Left lung (tissue), 10 donors: ENCODE results near the gene DGKB. TPM values are rescaled to one million over a fixed set of nuclear protein-coding genes. Genes with fewer than 3 reads are reported as not detected.

Experiments
- ATAC-seq: fragments of 200-7000 bp; cut with Tn5 transposase; one replicate; pipeline ENCODE4 v1.9.1; 2020; ENCODE audit warnings: moderate library complexity
- DNase-seq, 4 donors: peaks; one replicate each; pipeline ENCODE4 v3.0.0-alpha.2; 2013 to 2020
- H3K27ac ChIP-seq, 2 donors: fragments of 200-600 bp; sonication (generic) in 1 of 2; one replicate each; pipeline versions ENCODE4 v1.5.0 to v1.8.0; 2020 to 2021
- H3K27me3 ChIP-seq, 2 donors: fragments of 200-600 bp; sonication (generic) in 1 of 2; one replicate each; pipeline versions ENCODE4 v1.5.0 to v1.8.0; 2020 to 2021
- H3K36me3 ChIP-seq, 2 donors: fragments of 200-600 bp; sonication (generic) in 1 of 2; one replicate each; pipeline versions ENCODE4 v1.5.0 to v1.8.0; 2020 to 2021
- H3K4me1 ChIP-seq, 2 donors: fragments of 200-600 bp; one replicate each; pipeline ENCODE4 v1.8.0; 2021
- H3K4me3 ChIP-seq, 2 donors: fragments of 200-600 bp; sonication (generic) in 1 of 2; one replicate each; pipeline versions ENCODE4 v1.5.0 to v1.8.0; 2020 to 2021; ENCODE audit warnings: mild to moderate bottlenecking in 1 of 2
- H3K9me3 ChIP-seq, 2 donors: fragments of 200-600 bp; sonication (generic) in 1 of 2; one replicate each; pipeline versions ENCODE4 v1.5.0 to v1.8.0; 2020 to 2021
- intact Hi-C, 2 donors: fragments of 100-400 bp; cut with DNase I; formaldehyde crosslinking; loops; one replicate each; pipeline versions ENCODE4 v1.11.2 to v1.14.2; 2022
- polyA plus RNA-seq, 6 donors: library from polyadenylated mRNA; unstranded; fragments of 120-200 nt; gene quantifications; one replicate each; pipeline ENCODE4 v1.2.1, GENCODE V29; 2013; ENCODE audit not compliant: insufficient read length in 6 of 6
- total RNA-seq, 2 donors: library from RNA; stranded (reverse); fragmentation: NEBNext Ultra II Directional; extraction: Animal tissue kit (Norgen Biotek cat#: 25700); gene quantifications; one replicate each; pipeline ENCODE4 v1.2.1, GENCODE V29; 2021
- TF ChIP-seq, protein P1 (sequence below), 2 donors: fragments of 200-600 bp; sonication (generic) in 1 of 2; IDR thresholded peaks; one replicate each; pipeline versions ENCODE4 v1.5.0 to v1.8.0; 2021; ENCODE audit warnings: antibody characterized with exemption in 2 of 2
- donor health status: DM: no; HTN: yes; CAD: no.
- donor health status: DM: no; HTN: no; CAD: no.

The DGKB gene
- total and polyA plus RNA-seq, 8 donors, result 0.15 to 0.31 (median 0.27) TPM; not detected in 1

DNA sequence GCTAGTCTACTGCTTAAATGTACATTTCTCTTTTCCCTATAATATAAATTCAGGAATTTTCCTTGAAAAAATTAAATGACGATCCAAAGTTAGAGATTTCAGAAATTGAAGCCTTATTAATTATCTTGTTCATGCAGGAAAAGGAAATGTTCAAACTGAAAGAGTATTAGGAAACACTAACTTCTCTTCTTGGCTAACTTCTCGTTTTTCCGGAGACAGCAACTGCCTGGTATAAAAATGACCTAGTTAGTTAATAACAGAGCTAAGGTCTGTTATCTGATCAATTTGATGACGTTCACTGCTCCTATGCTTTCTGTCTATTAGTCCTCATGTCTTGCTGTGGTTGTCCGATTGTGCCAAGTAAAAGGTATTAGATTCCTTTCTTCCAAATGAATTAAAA is 212.5 kb downstream of the DGKB start:
- H3K36me3 ChIP-seq, result no peaks in the 10 kb centered on the region
- H3K27ac ChIP-seq, result peak overlapping the region in 1 of 2 donors; percentile 43
- no peak overlapping the region for H3K4me3 ChIP-seq
- DNase-seq (no peak), ATAC-seq (no peak)
- H3K27me3 ChIP-seq, result no peaks in the 10 kb centered on the region
- TF ChIP-seq, protein P1, sequence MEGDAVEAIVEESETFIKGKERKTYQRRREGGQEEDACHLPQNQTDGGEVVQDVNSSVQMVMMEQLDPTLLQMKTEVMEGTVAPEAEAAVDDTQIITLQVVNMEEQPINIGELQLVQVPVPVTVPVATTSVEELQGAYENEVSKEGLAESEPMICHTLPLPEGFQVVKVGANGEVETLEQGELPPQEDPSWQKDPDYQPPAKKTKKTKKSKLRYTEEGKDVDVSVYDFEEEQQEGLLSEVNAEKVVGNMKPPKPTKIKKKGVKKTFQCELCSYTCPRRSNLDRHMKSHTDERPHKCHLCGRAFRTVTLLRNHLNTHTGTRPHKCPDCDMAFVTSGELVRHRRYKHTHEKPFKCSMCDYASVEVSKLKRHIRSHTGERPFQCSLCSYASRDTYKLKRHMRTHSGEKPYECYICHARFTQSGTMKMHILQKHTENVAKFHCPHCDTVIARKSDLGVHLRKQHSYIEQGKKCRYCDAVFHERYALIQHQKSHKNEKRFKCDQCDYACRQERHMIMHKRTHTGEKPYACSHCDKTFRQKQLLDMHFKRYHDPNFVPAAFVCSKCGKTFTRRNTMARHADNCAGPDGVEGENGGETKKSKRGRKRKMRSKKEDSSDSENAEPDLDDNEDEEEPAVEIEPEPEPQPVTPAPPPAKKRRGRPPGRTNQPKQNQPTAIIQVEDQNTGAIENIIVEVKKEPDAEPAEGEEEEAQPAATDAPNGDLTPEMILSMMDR (IDR thresholded peaks at IDR 0.05), result no peak
- peaks cover 0 to 4% of the 10 kb centered on the region in 2 donors for H3K4me1 ChIP-seq
- H3K9me3 ChIP-seq, result no peaks in the 10 kb centered on the region
- intact Hi-C loops, result no loop called here

DNA sequence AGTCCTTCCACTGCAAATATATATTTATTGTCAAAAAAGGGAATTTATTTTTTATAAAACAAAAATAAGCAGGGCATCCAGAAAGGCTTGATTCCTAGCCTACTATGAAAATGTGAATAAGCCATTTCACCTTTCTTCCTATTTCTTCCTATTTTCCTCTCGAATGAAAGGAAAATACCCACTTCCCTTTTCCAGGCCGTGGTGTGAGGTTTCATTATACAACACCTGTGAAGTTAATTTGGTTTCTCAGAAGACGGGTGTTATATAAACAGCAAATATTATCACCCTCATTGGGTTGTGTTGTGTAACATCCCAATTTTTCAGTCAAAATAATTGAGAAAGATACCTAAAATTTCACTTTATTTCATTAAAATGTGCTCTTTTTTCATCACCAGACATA is 214.3 kb downstream of the DGKB start:
- Histone ChIP-seq H3K4me1 (peaks cover 0 to 4% of the 10 kb centered on the region in 2 donors), H3K4me3 (no peak overlapping the region), H3K36me3 (no peaks in the 10 kb centered on the region), H3K27ac (no peak overlapping the region), H3K27me3 (no peaks in the 10 kb centered on the region), H3K9me3 (no peaks in the 10 kb centered on the region)
- ATAC-seq, result no peak
- TF ChIP-seq, protein P1 (IDR thresholded peaks at IDR 0.05), result no peak
- no peak for DNase-seq
- intact Hi-C loops, result loop anchor here in 1 of 2 donors (5.0 kb wide), 1 partner anchor 1411 kb away; no protein-coding TSS in a partner anchor

DNA sequence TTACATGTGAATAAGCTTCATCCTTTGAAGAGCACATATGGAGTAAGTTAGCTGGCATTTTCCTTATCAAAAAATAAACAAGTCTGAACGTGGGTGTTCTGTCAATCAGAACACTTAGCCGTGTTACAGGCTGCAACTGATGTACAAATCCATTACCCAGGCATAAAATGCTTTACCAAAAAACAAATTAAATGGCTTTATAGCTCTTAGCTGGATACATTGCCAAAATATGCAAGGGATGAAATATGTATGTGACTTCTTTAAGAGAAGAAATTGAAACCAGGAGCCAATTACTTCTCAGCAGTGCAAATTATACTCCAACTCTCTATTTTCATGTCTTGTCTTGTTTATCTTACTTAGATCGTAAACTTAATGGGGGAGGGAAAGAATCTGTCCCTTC is 214.8 kb downstream of the DGKB start:
- peak; percentile 60 for ATAC-seq
- no peak overlapping the region for H3K4me3 ChIP-seq
- peaks cover 0 to 4% of the 10 kb centered on the region in 2 donors for H3K4me1 ChIP-seq
- no peak for DNase-seq
- TF ChIP-seq, protein P1 (IDR thresholded peaks at IDR 0.05), result no peak
- intact Hi-C loops, result loop anchor here in 1 of 2 donors (5.0 kb wide), 1 partner anchor 1410 kb away; no protein-coding TSS in a partner anchor
- H3K27me3 ChIP-seq, result no peaks in the 10 kb centered on the region
- H3K9me3 ChIP-seq, result no peaks in the 10 kb centered on the region
- H3K27ac ChIP-seq, result no peak overlapping the region
- no peaks in the 10 kb centered on the region for H3K36me3 ChIP-seq

DNA sequence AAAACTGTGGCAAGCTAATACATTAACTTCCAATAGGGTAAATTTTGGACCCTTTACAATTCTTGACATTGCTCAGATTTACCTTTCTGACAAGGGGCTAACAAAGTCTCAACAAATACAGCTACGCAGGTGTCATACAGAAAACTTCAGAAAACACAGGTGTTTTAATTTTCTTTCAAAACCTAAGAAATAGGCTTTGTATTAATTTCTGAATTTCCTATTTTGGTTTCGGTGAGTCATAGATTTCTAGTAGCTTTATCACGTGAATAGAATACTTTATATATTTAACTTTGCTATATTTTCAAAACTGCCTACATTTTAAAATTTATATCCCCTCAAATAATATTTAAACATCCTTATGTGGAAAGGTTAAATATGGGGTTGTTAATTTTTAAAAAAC is 215.3 kb downstream of the DGKB start:
- TF ChIP-seq, protein P1 (IDR thresholded peaks at IDR 0.05), result no peak
- no peaks in the 10 kb centered on the region for H3K9me3 ChIP-seq

DNA sequence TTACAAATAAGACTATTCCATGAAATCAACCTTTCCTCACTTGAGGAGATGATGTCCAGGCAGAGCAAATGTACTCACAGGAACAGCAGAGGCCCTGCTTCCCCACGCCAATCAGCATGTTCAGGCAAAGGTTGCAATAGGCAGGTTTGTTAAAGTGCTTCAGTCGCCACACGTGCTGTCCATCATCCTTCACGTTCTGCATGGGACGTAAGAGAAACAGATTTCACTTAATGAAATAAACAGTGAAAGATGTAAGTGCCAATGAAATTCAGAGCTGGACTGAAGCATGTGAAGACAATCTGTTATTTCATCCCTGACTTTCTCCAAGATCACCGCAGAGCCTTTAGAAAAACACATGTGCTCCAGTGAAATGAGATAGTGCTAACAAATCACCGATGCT is 217.4 kb downstream of the DGKB start:
- ATAC-seq (no peak), DNase-seq (no peak)
- Histone ChIP-seq H3K4me1 (no peaks in the 10 kb centered on the region), H3K36me3 (no peaks in the 10 kb centered on the region), H3K4me3 (no peak overlapping the region), H3K27me3 (no peaks in the 10 kb centered on the region), H3K27ac (no peak overlapping the region), H3K9me3 (no peaks in the 10 kb centered on the region)
- TF ChIP-seq, protein P1 (IDR thresholded peaks at IDR 0.05), result no peak
- intact Hi-C loops, result loop anchor here in 1 of 2 donors (5.0 kb wide), 1 partner anchor 1408 kb away; no protein-coding TSS in a partner anchor

More for the DNA sequence above, 215.3 kb downstream of the DGKB start:
- H3K36me3 ChIP-seq, result no peaks in the 10 kb centered on the region
- no peaks in the 10 kb centered on the region for H3K27me3 ChIP-seq
- intact Hi-C loops, result loop anchor here in 1 of 2 donors (5.0 kb wide), 1 partner anchor 1410 kb away; no protein-coding TSS in a partner anchor
- H3K27ac ChIP-seq, result no peak overlapping the region
- H3K4me1 ChIP-seq, result peaks cover 0 to 4% of the 10 kb centered on the region in 2 donors
- DNase-seq (no peak), ATAC-seq (no peak)
- H3K4me3 ChIP-seq, result no peak overlapping the region
